ENCODE results near the gene KRT9.
"Not testable (repeated sequence)": the region's sequence is repeated elsewhere in the genome, so short reads cannot be mapped to it uniquely, and the experiment has no call there.

Gene KRT9

GRCh38 chr17:41617698-41618097 lies 45.8 kb upstream of the KRT9 start:
- no peak for DNase-seq (ENCODE audit: low spot score)
- Histone ChIP-seq H3K4me3 (no peak overlapping the region), H3K27ac (no peak overlapping the region)
- no peak for TF ChIP-seq CTCF (IDR thresholded peaks at IDR 0.05)

GRCh38 chr17:41617136-41617535 lies 45.3 kb upstream of the KRT9 start:
- no peak overlapping the region for H3K27ac ChIP-seq
- no peak for TF ChIP-seq CTCF (IDR thresholded peaks at IDR 0.05)
- no peak for DNase-seq (ENCODE audit: low spot score)

GRCh38 chr17:41616486-41616885 lies 44.6 kb upstream of the KRT9 start:
- not testable (repeated sequence) for H3K4me3 ChIP-seq; DNase-seq (ENCODE audit: low spot score); H3K27ac ChIP-seq

More at GRCh38 chr17:41617136-41617535, 45.3 kb upstream of the KRT9 start:
- no peak overlapping the region for H3K4me3 ChIP-seq

- no peak overlapping the region for H3K27ac ChIP-seq
- no peak for DNase-seq (ENCODE audit: low spot score)
- no peak overlapping the region for H3K4me3 ChIP-seq
- TF ChIP-seq CTCF (IDR thresholded peaks at IDR 0.05) = no peak
These were observed 43.6 kb upstream of the KRT9 start for GRCh38 chr17:41615454-41615853.

GRCh38 chr17:41614767-41615166 lies 42.9 kb upstream of the KRT9 start:
- DNase-seq (ENCODE audit: low spot score) = not testable (repeated sequence)

GRCh38 chr17:41614098-41614497 lies 42.2 kb upstream of the KRT9 start:
- DNase-seq (ENCODE audit: low spot score) = no peak
- Histone ChIP-seq H3K27ac (no peak overlapping the region), H3K4me3 (no peak overlapping the region)
- TF ChIP-seq CTCF (IDR thresholded peaks at IDR 0.05) = no peak

More at GRCh38 chr17:41614767-41615166, 42.9 kb upstream of the KRT9 start:
- not testable (repeated sequence) for H3K27ac ChIP-seq, H3K4me3 ChIP-seq

GRCh38 chr17:41613277-41614082 lies 41.6 kb upstream of the KRT9 start:
- peak overlapping the region in 1 of 2 donors; percentile 47 for H3K27ac ChIP-seq
- TF ChIP-seq CTCF (IDR thresholded peaks at IDR 0.05) = no peak

GRCh38 chr17:41612376-41613160 lies 40.7 kb upstream of the KRT9 start, which contains the start of gene KRT16:
TSS of gene KRT16 (minus strand) at chr17:41612767. CDS start at chr17:41612688, 79 bp downstream.
- not testable (repeated sequence) for H3K4me3 ChIP-seq
- peak within 1 kb of the TSS in 1 of 2 donors; percentile 47 for H3K27ac ChIP-seq
- peak; percentile 70 for DNase-seq (ENCODE audit: low spot score)

More at GRCh38 chr17:41613277-41614082, 41.6 kb upstream of the KRT9 start:
- no peak overlapping the region for H3K4me3 ChIP-seq
- no peak for DNase-seq (ENCODE audit: low spot score)
